NCI-H2081 (cell line): ENCODE measurements around the gene COPZ2.
"Not testable (repeated sequence)": the region's sequence is repeated elsewhere in the genome, so short reads cannot be mapped to it uniquely, and the experiment has no call there.

Experiments used
- DNase-seq, 2 experiments: peaks; one replicate each; lab custom pipeline; 2025; lab: John Stamatoyannopoulos, UW

The COPZ2 gene

GRCh38 chr17:48006936-48007709 lies 30.5 kb downstream of the COPZ2 start:
- DNase-seq: no peak

DNA sequence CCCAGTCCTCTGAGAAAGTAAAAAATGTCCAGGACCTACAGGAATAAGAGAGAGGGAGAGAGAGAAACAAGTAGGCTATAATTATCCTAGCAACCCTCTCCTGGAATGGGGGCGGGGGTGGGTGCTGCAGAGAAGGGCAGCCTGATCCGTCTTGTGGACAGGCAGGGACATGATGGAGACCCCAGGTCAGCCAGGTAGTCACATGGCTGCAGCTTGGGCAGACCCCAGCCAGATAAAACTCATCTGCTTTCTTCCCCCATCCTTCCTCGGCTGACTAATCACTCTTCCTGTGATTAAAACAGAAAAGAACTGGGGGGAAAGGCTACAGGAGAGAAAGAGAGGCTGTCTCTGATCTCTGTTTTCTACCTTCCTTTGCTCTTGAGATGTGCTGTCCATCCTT lies 32.6 kb downstream of the COPZ2 start:
- DNase-seq: no peak

DNA sequence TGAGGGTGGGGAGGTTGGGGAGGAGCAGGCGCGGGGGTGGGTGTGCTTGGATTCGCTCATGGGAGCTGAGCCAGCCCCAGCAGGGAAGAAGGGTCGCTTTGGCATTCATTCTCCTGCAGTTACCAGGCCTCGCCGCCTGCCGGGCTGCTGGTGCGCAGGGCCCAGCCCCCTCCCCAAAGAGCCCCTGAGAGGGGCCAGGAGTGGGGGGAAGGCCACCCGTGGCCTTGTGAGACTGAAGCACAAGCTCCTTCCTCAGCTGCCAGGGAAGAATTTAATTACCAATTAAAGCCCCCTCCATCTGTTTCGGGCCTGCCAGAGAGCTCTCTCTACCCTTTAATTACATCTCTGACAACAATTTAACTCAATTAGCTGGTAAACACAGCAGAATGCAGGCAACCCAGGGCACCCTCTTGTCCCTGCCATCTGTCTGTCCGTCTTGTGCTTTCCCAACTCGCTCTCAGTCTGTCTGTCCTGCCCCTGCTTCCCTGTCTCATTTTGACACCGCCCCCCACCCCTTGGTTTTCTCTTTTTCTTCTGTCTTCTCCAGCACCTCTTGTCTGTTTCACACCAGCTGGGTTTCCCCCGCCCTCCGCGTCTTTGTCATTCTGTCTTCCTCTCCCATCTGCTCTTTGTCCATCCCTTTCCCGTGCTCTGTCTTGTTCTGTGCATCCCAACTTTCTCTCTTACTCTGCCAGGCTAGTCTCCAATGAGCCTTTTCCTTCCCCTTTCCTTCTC lies 34.0 kb downstream of the COPZ2 start:
- DNase-seq: peak; percentile 95 to 99

DNA sequence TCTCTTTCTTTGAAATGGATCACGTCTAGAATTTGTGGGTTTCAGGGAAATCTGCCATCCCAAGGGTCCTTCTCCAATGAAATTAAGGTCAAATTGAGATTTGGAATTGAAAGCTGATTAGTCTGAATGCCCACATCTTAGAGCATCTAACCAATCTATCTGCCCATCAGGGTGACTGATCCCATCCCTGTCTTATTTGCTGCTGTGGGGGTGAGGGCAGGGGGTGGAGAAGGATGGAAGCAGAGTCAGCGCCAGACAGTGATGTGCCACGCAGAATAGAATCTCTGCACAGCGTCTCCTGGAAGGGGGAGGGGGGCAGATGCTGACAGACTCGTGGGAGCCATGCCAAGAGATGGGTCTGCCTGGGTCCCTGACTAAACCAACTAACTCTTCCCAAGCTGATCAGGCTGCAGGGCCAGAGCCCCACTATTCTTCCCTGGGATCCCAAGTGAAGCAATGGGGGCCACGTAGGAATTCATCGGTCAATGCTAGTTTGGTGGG lies 34.6 kb downstream of the COPZ2 start:
- DNase-seq: peak; percentile 85 to 88

GRCh38 chr17:48002266-48002915 lies 35.2 kb downstream of the COPZ2 start:
- DNase-seq: peak; percentile 51 to 70

- not testable (repeated sequence) for DNase-seq
Observed at GRCh38 chr17:48001657-48002056, 35.9 kb downstream of the COPZ2 start.

GRCh38 chr17:48001197-48001596 lies 36.4 kb downstream of the COPZ2 start:
- DNase-seq: no peak

DNA sequence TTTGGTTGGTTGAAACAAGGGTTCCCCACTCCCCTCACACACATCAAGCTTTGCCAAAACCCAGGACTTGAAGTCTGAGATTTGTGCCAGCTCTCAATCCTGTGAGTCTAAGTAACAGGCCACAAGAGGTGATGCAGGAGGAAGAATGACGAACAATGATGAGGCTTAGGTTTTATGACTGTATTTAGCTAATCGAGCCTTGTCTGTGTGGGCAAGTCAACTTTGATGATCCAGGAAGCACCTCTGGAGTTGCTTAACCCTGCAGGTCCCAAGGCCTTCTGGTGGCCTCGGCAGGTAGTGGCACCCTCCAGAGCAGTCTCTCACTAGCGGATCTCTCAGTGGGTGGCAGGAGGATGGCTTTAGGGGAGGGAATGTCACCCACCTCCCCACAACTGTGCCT lies 38.0 kb downstream of the COPZ2 start:
- no peak for DNase-seq

- no peak for DNase-seq
Observed at GRCh38 chr17:47998044-47998443, 39.6 kb downstream of the COPZ2 start.

GRCh38 chr17:47997586-47997985 lies 40.0 kb downstream of the COPZ2 start:
- no peak for DNase-seq

GRCh38 chr17:47996201-47996600 lies 41.4 kb downstream of the COPZ2 start:
- no peak for DNase-seq

- DNase-seq: no peak
Observed at GRCh38 chr17:47995241-47995935, 42.2 kb downstream of the COPZ2 start.

DNA sequence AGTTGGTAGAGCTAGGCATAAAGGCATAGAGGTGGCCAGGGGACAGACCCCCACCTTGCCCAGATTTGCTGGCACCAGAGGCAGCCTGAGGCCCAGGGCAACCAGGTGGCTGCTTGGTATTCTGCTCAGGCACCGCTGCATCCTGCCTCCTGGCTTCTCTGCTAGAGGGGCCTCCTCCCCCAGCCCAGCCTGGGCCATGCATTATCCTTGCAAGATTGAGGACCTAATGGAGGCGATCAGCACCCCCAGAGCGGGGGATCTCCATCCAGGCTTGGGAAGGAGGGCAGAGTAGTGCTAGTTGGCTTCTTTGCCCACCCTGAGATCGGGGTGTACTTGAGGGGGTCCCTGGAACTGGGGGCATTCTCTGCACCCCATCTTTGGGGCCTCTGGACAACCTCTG lies 42.9 kb downstream of the COPZ2 start:
- no peak for DNase-seq

- no peak for DNase-seq
Observed at GRCh38 chr17:47993964-47994363, 43.6 kb downstream of the COPZ2 start.

DNA sequence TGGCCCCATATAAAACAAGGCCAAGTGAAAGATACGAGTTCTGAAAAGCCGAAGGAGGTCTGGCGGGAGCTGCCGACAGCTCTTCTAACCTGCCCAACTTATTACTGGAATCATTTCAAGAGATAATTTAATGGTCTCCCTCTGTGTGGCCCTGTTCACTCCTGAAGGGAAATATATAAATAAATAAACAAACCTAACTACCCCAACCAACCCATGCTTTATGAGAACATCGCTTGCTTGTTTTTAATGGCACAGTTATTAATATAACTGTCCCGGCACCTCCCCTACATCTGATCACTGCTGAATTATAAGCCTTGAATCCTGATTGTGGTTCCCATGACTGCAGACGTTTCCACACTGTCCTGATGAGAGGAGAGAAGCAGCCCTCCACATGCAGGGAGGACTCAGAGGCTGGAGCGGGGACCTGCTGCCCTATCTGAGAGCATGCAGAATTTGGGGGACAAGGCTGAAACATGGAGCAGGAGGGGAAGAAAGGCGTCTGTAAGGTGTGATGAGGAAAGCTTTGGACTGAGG lies 44.5 kb downstream of the COPZ2 start:
- no peak for DNase-seq

- DNase-seq: no peak
Observed at GRCh38 chr17:47992216-47992615, 45.4 kb downstream of the COPZ2 start.

DNA sequence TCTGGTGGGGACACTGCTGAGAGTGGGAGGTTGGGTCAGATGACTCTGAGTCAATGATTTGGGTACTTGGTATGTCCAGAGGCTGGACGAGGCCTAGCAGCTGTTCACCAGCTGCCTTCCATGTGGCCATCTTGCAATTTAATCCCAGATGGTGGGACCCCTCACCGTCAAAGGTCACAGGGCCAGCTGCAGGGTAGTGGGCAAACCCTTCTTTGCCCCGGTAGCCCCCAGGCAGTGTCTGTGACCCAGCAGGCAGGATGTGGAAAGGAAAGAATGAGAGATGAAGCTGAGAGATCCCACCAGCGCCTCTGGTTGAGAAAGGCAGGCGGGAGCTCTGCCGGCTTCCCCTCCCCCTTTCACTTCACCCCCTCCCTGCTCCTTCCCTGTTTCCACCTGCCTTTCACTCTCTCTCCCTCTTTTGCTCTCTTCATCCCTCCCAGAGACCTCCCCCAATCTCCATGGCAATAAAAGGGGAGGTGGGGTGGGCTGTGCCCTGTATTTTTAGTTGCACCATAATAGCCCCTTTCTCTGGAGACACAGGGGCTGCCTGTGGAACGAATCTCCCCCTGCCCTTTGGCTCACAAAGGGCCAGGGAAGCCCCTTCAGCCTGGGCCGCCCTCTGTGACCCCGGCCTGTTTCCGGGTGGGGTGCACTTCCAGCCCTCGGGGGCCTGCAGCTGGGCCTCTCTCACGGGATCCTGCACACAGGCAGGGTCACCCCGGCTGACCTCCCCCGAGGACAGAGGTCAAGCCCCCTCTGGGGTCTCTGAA lies 46.5 kb downstream of the COPZ2 start:
- DNase-seq: no peak

DNA sequence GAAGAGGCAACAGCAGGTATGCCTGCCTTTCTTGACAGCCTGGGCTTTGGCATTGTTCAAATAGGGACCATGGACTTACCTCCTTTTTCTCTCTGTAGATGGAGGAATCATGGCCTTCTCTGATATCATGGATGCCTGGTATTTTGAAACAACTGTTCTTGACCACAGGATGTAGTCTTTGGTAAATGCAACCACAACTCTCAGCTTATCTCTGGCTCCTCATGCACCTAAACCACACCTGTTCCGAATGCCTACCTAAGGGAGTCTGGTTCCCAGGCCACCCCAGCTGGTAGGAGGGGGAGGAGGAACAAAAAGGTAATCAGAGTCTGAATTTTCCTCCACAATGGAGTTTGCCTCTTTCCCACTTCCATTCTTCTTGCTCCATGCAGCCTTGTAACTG lies 47.9 kb downstream of the COPZ2 start:
- DNase-seq: no peak

DNA sequence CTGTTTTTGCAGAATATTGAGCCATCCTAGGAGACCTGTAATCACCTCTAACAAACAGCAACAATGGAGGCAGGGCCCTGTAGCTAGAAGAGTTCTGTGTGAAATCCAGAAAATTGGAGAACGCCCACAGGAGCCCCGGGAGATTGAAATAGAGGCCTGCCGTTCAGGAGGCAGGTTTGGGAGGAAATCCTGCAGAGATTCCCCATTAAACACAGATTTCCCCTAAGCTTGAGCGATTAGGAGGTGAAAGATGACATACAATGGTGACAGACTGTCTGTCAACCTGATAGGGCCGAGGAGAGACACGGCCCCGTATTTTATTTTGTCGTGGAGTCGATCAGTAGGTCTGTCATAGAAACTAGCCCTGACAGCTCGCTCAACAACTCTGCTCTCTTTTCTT lies 48.4 kb downstream of the COPZ2 start:
- DNase-seq: no peak

- not testable (repeated sequence) for DNase-seq
Observed at GRCh38 chr17:47988445-47988844, 49.2 kb downstream of the COPZ2 start.

DNA sequence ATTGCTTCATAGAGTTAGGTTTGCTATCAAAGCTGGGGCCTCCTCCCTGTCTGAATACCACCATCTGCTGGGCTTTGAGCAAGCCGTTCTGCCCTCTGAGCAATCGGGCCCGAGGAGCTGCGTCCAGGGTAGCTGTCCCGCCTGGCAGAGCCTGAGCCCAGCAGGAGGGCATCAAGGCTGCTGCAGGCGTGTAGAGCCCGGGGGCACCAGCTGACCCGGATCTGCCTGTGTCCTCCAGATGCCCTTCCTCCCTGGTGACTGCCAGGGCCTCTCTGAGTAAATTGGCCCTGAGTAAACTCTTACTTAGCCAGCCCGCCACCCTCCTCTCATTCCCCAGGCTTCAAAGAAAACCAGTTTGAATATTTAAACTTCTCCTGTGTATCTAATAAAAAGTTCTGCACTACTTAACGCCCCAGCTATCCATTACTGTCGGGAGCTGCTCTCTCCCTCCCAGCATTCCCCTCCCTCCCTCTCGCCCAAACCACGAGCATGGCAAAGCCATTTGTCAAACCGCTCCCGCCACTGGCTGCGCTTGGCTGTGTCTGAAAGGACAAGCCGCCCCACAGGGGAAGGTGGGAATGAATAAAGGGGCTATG lies 50.3 kb downstream of the COPZ2 start:
- peak; percentile 52 to 82 for DNase-seq
